H1 (cell line): ENCODE results near the gene NFE2L2. TPM values are rescaled to one million over a fixed set of nuclear protein-coding genes. Genes with fewer than 3 reads are reported as not detected.

ENCODE experiments used
- CTCF ChIA-PET: fragments of 300-600 bp; sonication (Branson Sonifier 250); formaldehyde crosslinking; loops from one replicate; lab custom pipeline; 2021; ENCODE audit not compliant: partially characterized antibody; lab: Charles Lee
- POLR2A ChIA-PET: fragments of 300-600 bp; sonication (Branson Sonifier 250); formaldehyde crosslinking; loops from one replicate; lab custom pipeline; 2021; ENCODE audit warnings: inconsistent platforms; ENCODE audit not compliant: partially characterized antibody; lab: Charles Lee
- DNase-seq, 2 experiments: peaks; one replicate each; pipeline versions ENCODE4 v3.0.0 to v3.0.0-alpha.2; 2010 to 2022; ENCODE audit warnings: low spot score in 2 of 2, low read depth in 1 of 2, mixed read lengths in 1 of 2
- FAIRE-seq: peaks from 2 replicates; lab custom pipeline; 2011; peaks lifted over from hg19 to GRCh38; lab: Jason Lieb, UNC
- H2AFZ ChIP-seq: 2 replicates; pipeline ENCODE4 v1.8.1; 2012; ENCODE audit warnings: low read length, inconsistent platforms
- H2AK5ac ChIP-seq: 2 replicates; pipeline ENCODE4 v1.6.1; 2013; ENCODE audit warnings: low read depth, low read length
- H2BK120ac ChIP-seq: replicated peaks from 2 replicates; pipeline ENCODE3; 2013; ENCODE audit warnings: low read depth, low read length, inconsistent platforms
- H2BK12ac ChIP-seq: 2 replicates; pipeline ENCODE4 v1.6.1; 2013; ENCODE audit warnings: low read depth, low read length
- H2BK15ac ChIP-seq: 2 replicates; pipeline ENCODE4 v1.6.1; 2013; ENCODE audit warnings: low read length
- H2BK20ac ChIP-seq: 2 replicates; pipeline ENCODE4 v1.6.1; 2013; ENCODE audit warnings: low read length
- H2BK5ac ChIP-seq: 2 replicates; pipeline ENCODE4 v1.6.1; 2013; ENCODE audit warnings: low read depth, low read length
- H3K14ac ChIP-seq: 2 replicates; pipeline ENCODE4 v1.6.1; 2013; ENCODE audit warnings: inconsistent platforms; ENCODE audit not compliant: insufficient read length
- H3K18ac ChIP-seq: 2 replicates; pipeline ENCODE4 v1.6.1; 2013; ENCODE audit warnings: low read length; ENCODE audit errors: extremely low read depth
- H3K23ac ChIP-seq: 2 replicates; pipeline ENCODE4 v1.6.1; 2013; ENCODE audit warnings: inconsistent platforms; ENCODE audit not compliant: insufficient read length
- H3K23me2 ChIP-seq: 2 replicates; pipeline ENCODE4 v1.6.1; 2013; ENCODE audit warnings: low read depth, low read length
- H3K27ac ChIP-seq: 2 replicates; pipeline ENCODE4 v1.6.1; 2011; ENCODE audit warnings: low read depth, low read length, inconsistent platforms
- H3K27me3 ChIP-seq, 4 experiments: replicated peaks in 1 of 4; 1 replicate in 1 of 4; 2 replicates in 3 of 4; pipeline versions ENCODE4 v1.6.1 to v1.8.1; 2011 to 2013; ENCODE audit warnings: low read length in 3 of 4, mild to moderate bottlenecking in 3 of 4, inconsistent platforms in 2 of 4, mixed read lengths in 2 of 4, moderate library complexity in 1 of 4; ENCODE audit not compliant: control insufficient read depth in 3 of 4, insufficient read depth in 3 of 4; ENCODE audit errors: extremely low read depth in 1 of 4
- H3K36me3 ChIP-seq, 4 experiments: 2 replicates each; pipeline versions ENCODE4 v1.6.1 to v1.8.1; 2011 to 2013; ENCODE audit warnings: mild to moderate bottlenecking in 4 of 4, low read length in 3 of 4, moderate library complexity in 2 of 4, control low read depth in 1 of 4, inconsistent platforms in 1 of 4; ENCODE audit not compliant: insufficient read depth in 4 of 4, control insufficient read depth in 2 of 4
- H3K4ac ChIP-seq: replicated peaks from 2 replicates; pipeline ENCODE3; 2013; ENCODE audit warnings: low read length, low read depth, mixed read lengths, inconsistent platforms; ENCODE audit not compliant: insufficient read length
- H3K4me1 ChIP-seq, 4 experiments: replicated peaks in 1 of 4; 1 replicate in 1 of 4; 2 replicates in 3 of 4; pipeline versions ENCODE4 v1.6.1 to v1.8.1; 2011 to 2013; ENCODE audit warnings: low read length in 3 of 4, inconsistent platforms in 2 of 4, mixed read lengths in 1 of 4; ENCODE audit not compliant: insufficient read depth in 4 of 4, control insufficient read depth in 3 of 4
- H3K4me2 ChIP-seq, 2 experiments: 2 replicates each; pipeline versions ENCODE4 v1.6.1 to v1.8.1; 2011 to 2013; ENCODE audit warnings: low read depth in 2 of 2, low read length in 2 of 2, control low read depth in 1 of 2, inconsistent platforms in 1 of 2, mild to moderate bottlenecking in 1 of 2; ENCODE audit not compliant: insufficient read depth in 1 of 2
- H3K4me3 ChIP-seq, 4 experiments: fragments of 200-600, 300-600 bp in 1 of 4; sonication (generic), shearing (Covaris generic), sonication (Bioruptor Twin) in 1 of 4; 2 replicates each; pipeline versions ENCODE4 v1.5.1 to v1.8.1; 2011 to 2016; ENCODE audit warnings: low read length in 4 of 4, low read depth in 3 of 4, control low read depth in 2 of 4, inconsistent platforms in 2 of 4, mild to moderate bottlenecking in 2 of 4, mixed read lengths in 1 of 4, moderate library complexity in 1 of 4; ENCODE audit not compliant: insufficient read depth in 2 of 4; ENCODE audit errors: extremely low read depth in 1 of 4
- H3K56ac ChIP-seq: replicated peaks from 2 replicates; pipeline ENCODE3; 2013; ENCODE audit warnings: low read depth, mild to moderate bottlenecking, mixed read lengths, low read length, inconsistent platforms; ENCODE audit not compliant: insufficient read length
- H3K79me1 ChIP-seq: 2 replicates; pipeline ENCODE4 v1.6.1; 2013; ENCODE audit warnings: low read depth, low read length, control low read depth
- H3K79me2 ChIP-seq, 2 experiments: 2 replicates each; pipeline versions ENCODE4 v1.6.1 to v1.8.1; 2012 to 2013; ENCODE audit warnings: low read length in 2 of 2, mild to moderate bottlenecking in 2 of 2, inconsistent platforms in 1 of 2; ENCODE audit not compliant: insufficient read depth in 2 of 2, control insufficient read depth in 1 of 2
- H3K9ac ChIP-seq, 4 experiments: replicated peaks in 1 of 4; 1 replicate in 1 of 4; 2 replicates in 3 of 4; pipeline versions ENCODE4 v1.6.1 to v1.8.1; 2011 to 2013; ENCODE audit warnings: low read depth in 3 of 4, low read length in 3 of 4, control low read depth in 2 of 4, mild to moderate bottlenecking in 2 of 4, moderate library complexity in 2 of 4, inconsistent platforms in 1 of 4; ENCODE audit errors: extremely low read depth in 1 of 4
- H3K9me3 ChIP-seq, 2 experiments: 2 replicates each; pipeline versions ENCODE4 v1.6.1 to v1.8.1; 2012 to 2013; ENCODE audit warnings: mild to moderate bottlenecking in 2 of 2, moderate library complexity in 2 of 2, control low read depth in 1 of 2, inconsistent platforms in 1 of 2, low read depth in 1 of 2, low read length in 1 of 2, mixed read lengths in 1 of 2; ENCODE audit not compliant: insufficient read depth in 2 of 2
- H4K20me1 ChIP-seq, 2 experiments: replicated peaks in 1 of 2; 2 replicates each; pipeline versions ENCODE3 to v1.8.1; 2011 to 2013; ENCODE audit warnings: inconsistent platforms in 2 of 2, low read length in 2 of 2, mild to moderate bottlenecking in 1 of 2; ENCODE audit not compliant: insufficient read depth in 2 of 2, control insufficient read depth in 1 of 2
- H4K5ac ChIP-seq: 2 replicates; pipeline ENCODE4 v1.6.1; 2013; ENCODE audit warnings: low read length, low read depth, mixed read lengths, inconsistent platforms; ENCODE audit not compliant: insufficient read length
- H4K8ac ChIP-seq: 2 replicates; pipeline ENCODE4 v1.8.0; 2013; ENCODE audit warnings: mild to moderate bottlenecking, moderate library complexity, low read length, inconsistent platforms; ENCODE audit not compliant: insufficient read depth; ENCODE audit errors: extremely low read depth
- H4K91ac ChIP-seq: replicated peaks from 2 replicates; pipeline ENCODE3; 2013; ENCODE audit warnings: low read length, mixed read lengths, inconsistent platforms; ENCODE audit not compliant: insufficient read length
- ATF2 ChIP-seq: IDR thresholded peaks from 2 replicates; pipeline ENCODE4 v1.6.1; 2012; ENCODE audit warnings: low read length, inconsistent platforms
- CBX8 ChIP-seq: fragments of 300-800, 300-1000 bp; sonication (generic); IDR thresholded peaks from 2 replicates; pipeline ENCODE4 v1.7.1; 2016; ENCODE audit warnings: low read depth, low read length, borderline replicate concordance
- JUND ChIP-seq: IDR thresholded peaks from 2 replicates; pipeline ENCODE4 v1.6.1; 2011; ENCODE audit warnings: mild to moderate bottlenecking, improper control_type of control experiment, low read length
- KDM1A ChIP-seq: fragments of 200-600, 300-600 bp; sonication (generic); IDR thresholded peaks from 2 replicates; pipeline ENCODE4 v1.7.1; 2016; ENCODE audit warnings: mild to moderate bottlenecking, low read length, borderline replicate concordance
- NRF1 ChIP-seq: IDR thresholded peaks from 2 replicates; pipeline ENCODE4 v1.6.1; 2011; ENCODE audit warnings: mild to moderate bottlenecking, low read depth, low read length, improper control_type of control experiment
- SP4 ChIP-seq: IDR thresholded peaks from 2 replicates; pipeline ENCODE4 v1.6.1; 2012; ENCODE audit warnings: low read length, inconsistent platforms
- SRF ChIP-seq: IDR thresholded peaks from 2 replicates; pipeline ENCODE4 v1.6.1; 2011; ENCODE audit warnings: mild to moderate bottlenecking, low read depth, low read length, moderate library complexity
- TAF7 ChIP-seq: optimal IDR thresholded peaks from 2 replicates; pipeline ENCODE3; 2011; ENCODE audit warnings: low read depth, mild to moderate bottlenecking, inconsistent platforms, low read length, moderate library complexity, borderline replicate concordance
- TBP ChIP-seq: IDR thresholded peaks from 2 replicates; pipeline ENCODE4 v1.6.1; 2011; ENCODE audit warnings: low read depth, low read length, improper control_type of control experiment
- YY1 ChIP-seq: IDR thresholded peaks from 2 replicates; pipeline ENCODE4 v1.6.1; 2011; ENCODE audit warnings: low read depth, mild to moderate bottlenecking, low read length
- WGBS, 2 experiments: shearing (Covaris generic) in 1 of 2; methylation state at CpG; one replicate each; pipeline versions ENCODE4 v1.1.6 to v1.1.7; 2013 to 2015; ENCODE audit warnings: low lambda C conversion rate in 2 of 2, mixed read lengths in 2 of 2, inconsistent platforms in 1 of 2, low coverage in 1 of 2, missing lambda C conversion rate in 1 of 2; ENCODE audit not compliant: insufficient replicate concordance in 2 of 2, insufficient coverage in 1 of 2, insufficient read length in 1 of 2; ENCODE audit errors: extremely low coverage in 1 of 2, missing lambda C conversion rate in 1 of 2; 5-methylcytosine and 5-hydroxymethylcytosine counted together
- polyA plus RNA-seq, 7 experiments: library from polyadenylated mRNA; depleted of rRNA in 3 of 7; stranded (reverse) in 5 of 7; unstranded in 2 of 7; fragments of >200 nt in 5 of 7; fragments of 200-250 nt in 2 of 7; gene quantifications; 1 replicate in 5 of 7; 2 replicates in 1 of 7; 4 replicates in 1 of 7; pipeline versions ENCODE4 v1.2.1 to v1.2.3, GENCODE V29; 2011 to 2013; ENCODE audit warnings: missing spikeins in 2 of 7, mixed read lengths in 2 of 7
- total RNA-seq: library from RNA; stranded (reverse); fragmentation: NEBNext Ultra II Directional; extraction: Animal tissue kit (Norgen Biotek cat#: 25700); gene quantifications from 2 replicates; pipeline ENCODE4 v1.2.1, GENCODE V29; 2021
- TF ChIP-seq, protein P1 (sequence below), 3 experiments: IDR thresholded peaks; 1 replicate in 2 of 3; 2 replicates in 1 of 3; pipeline versions ENCODE4 v1.5.1 to v1.6.1; 2011; ENCODE audit warnings: low read length in 3 of 3, mild to moderate bottlenecking in 3 of 3, inconsistent platforms in 2 of 3, low read depth in 1 of 3, moderate library complexity in 1 of 3; ENCODE audit not compliant: insufficient read depth in 1 of 3; ENCODE audit errors: control extremely low read depth in 1 of 3

Gene NFE2L2
- total and polyA plus RNA-seq, 2 of the 8 experiments (the other 6 are each of a cell fraction or from before 2014, with no cell fraction given): 33.2 to 34.5 TPM

DNA sequence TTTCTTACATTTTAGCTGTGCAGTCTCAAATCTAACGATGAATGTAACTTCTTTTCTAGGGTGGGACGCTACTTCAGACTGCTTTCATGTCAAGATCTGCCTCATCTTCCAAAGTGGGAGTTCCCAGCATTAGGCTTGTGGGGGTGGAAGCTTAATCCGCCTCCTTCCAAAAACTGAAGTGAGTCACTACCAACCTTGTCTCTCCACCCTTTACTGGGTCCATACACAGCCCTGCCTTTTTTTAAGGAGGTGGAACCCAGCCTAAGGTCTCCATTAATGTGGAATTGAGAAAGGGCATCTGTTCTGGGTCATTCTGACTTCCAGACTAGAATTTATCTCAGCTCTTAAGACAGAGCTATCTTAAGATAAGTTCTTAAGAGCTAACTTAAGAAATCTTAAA is 42.0 kb upstream of the NFE2L2 start:
- Histone ChIP-seq H2BK15ac (no peak overlapping the region), H3K23ac (no peak overlapping the region), H3K27ac (no peak overlapping the region), H3K4me3 (no peak overlapping the region), H2AFZ (no peak overlapping the region), H2BK5ac (no peak overlapping the region), H4K20me1 (no peaks in the 10 kb centered on the region), H3K27me3 (no peaks in the 10 kb centered on the region), H3K56ac (no peak overlapping the region), H3K4me1 (no peaks in the 10 kb centered on the region), H2BK20ac (no peak overlapping the region), H4K5ac (no peak overlapping the region), H3K79me1 (no peaks in the 10 kb centered on the region), H3K23me2 (no peaks in the 10 kb centered on the region), H2BK120ac (no peak overlapping the region), H4K8ac (no peak overlapping the region), H4K91ac (no peak overlapping the region), H3K4me2 (no peak overlapping the region), H3K14ac (no peak overlapping the region), H2BK12ac (no peak overlapping the region), H3K36me3 (no peaks in the 10 kb centered on the region), H3K18ac (no peak overlapping the region), H3K4ac (no peak overlapping the region), H2AK5ac (no peak overlapping the region), H3K9ac (no peak overlapping the region), H3K79me2 (no peaks in the 10 kb centered on the region), H3K9me3 (no peaks in the 10 kb centered on the region)
- DNase-seq: no peak
- WGBS, 2 experiments: 85% methylated on average over 3 of the region's 3 CpGs; no CpG with 5 or more reads in 1 of the 2 experiments
- POLR2A ChIA-PET: interaction anchor here (1.1 kb wide), 1 partner anchor 77 kb away, joined by 3 read pairs; no protein-coding TSS in a partner anchor
- FAIRE-seq: no peak
- CTCF ChIA-PET: interaction anchor here (1.0 to 2.1 kb wide), 3 partner anchors 9 to 29 kb away, joined by 3 to 6 read pairs (median 5); no protein-coding TSS in a partner anchor
- TF ChIP-seq YY1: no peak
- TF ChIP-seq NRF1: no peak
- no peak for TF ChIP-seq TAF7
- TF ChIP-seq CBX8: no peak
- no peak for TF ChIP-seq SP4
- TF ChIP-seq TBP: no peak
- no peak for TF ChIP-seq JUND
- no peak for TF ChIP-seq KDM1A
- no peak for TF ChIP-seq SRF
- TF ChIP-seq ATF2: no peak
- TF ChIP-seq, protein P1, sequence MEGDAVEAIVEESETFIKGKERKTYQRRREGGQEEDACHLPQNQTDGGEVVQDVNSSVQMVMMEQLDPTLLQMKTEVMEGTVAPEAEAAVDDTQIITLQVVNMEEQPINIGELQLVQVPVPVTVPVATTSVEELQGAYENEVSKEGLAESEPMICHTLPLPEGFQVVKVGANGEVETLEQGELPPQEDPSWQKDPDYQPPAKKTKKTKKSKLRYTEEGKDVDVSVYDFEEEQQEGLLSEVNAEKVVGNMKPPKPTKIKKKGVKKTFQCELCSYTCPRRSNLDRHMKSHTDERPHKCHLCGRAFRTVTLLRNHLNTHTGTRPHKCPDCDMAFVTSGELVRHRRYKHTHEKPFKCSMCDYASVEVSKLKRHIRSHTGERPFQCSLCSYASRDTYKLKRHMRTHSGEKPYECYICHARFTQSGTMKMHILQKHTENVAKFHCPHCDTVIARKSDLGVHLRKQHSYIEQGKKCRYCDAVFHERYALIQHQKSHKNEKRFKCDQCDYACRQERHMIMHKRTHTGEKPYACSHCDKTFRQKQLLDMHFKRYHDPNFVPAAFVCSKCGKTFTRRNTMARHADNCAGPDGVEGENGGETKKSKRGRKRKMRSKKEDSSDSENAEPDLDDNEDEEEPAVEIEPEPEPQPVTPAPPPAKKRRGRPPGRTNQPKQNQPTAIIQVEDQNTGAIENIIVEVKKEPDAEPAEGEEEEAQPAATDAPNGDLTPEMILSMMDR (IDR thresholded peaks at IDR 0.05; ENCODE audit: control extremely low read depth in 1 of 3, insufficient read depth in 1 of 3, low read depth in 1 of 3, low read length in 3 of 3): no peak
